NCI-H1417 (cell line): ENCODE data around the gene ZFHX2.
"Not testable (repeated sequence)": the region's sequence is repeated elsewhere in the genome, so short reads cannot be mapped to it uniquely, and the experiment has no call there.

Experiments used
- DNase-seq, 3 experiments: peaks; one replicate each; lab custom pipeline; 2025; lab: John Stamatoyannopoulos, UW

The ZFHX2 gene

GRCh38 chr14:23539248-23540140 lies 12.1 kb downstream of the ZFHX2 start:
- DNase-seq, result peak; percentile 21 to 67 (median 25)

GRCh38 chr14:23538785-23539184 lies 12.8 kb downstream of the ZFHX2 start:
- DNase-seq, result peak in 2 of 3 experiments; percentile 33 to 69

- no peak for DNase-seq
These were observed 13.4 kb downstream of the ZFHX2 start for GRCh38 chr14:23538050-23538718.

GRCh38 chr14:23537351-23538049 lies 14.1 kb downstream of the ZFHX2 start:
- no peak for DNase-seq

- DNase-seq, result not testable (repeated sequence)
These were observed 14.7 kb downstream of the ZFHX2 start for GRCh38 chr14:23536906-23537305.

GRCh38 chr14:23536494-23536893 lies 15.1 kb downstream of the ZFHX2 start:
- no peak for DNase-seq

GRCh38 chr14:23535943-23536342 lies 15.6 kb downstream of the ZFHX2 start:
- DNase-seq, result no peak

GRCh38 chr14:23533652-23534435 lies 17.7 kb downstream of the ZFHX2 start:
- no peak for DNase-seq

GRCh38 chr14:23532658-23533057 lies 18.9 kb downstream of the ZFHX2 start:
- no peak for DNase-seq

GRCh38 chr14:23531391-23531790 lies 20.2 kb downstream of the ZFHX2 start:
- DNase-seq, result no peak

GRCh38 chr14:23530375-23531055 lies 21.1 kb downstream of the ZFHX2 start:
- no peak for DNase-seq

- DNase-seq, result no peak
These were observed 22.5 kb downstream of the ZFHX2 start for GRCh38 chr14:23529016-23529415.

GRCh38 chr14:23528555-23528954 lies 23.0 kb downstream of the ZFHX2 start:
- DNase-seq, result no peak

GRCh38 chr14:23525611-23526010 lies 26.0 kb downstream of the ZFHX2 start:
- DNase-seq, result no peak

GRCh38 chr14:23524954-23525353 lies 26.6 kb downstream of the ZFHX2 start:
- DNase-seq, result no peak

- DNase-seq, result no peak
These were observed 28.1 kb downstream of the ZFHX2 start for GRCh38 chr14:23523229-23524016.

- no peak for DNase-seq
These were observed 28.8 kb downstream of the ZFHX2 start for GRCh38 chr14:23522643-23523198.

- no peak for DNase-seq
These were observed 29.6 kb downstream of the ZFHX2 start for GRCh38 chr14:23521785-23522640.

- DNase-seq, result no peak
These were observed 30.5 kb downstream of the ZFHX2 start for GRCh38 chr14:23520899-23521533.
